SK-N-SH treated with all-trans-retinoic acid at 6 μM for 48 hours (cell line): Measurements from ENCODE around the gene STAC3.
"Not testable (repeated sequence)": the region's sequence is repeated elsewhere in the genome, so short reads cannot be mapped to it uniquely, and the experiment has no call there.

Experiments used
- ATAC-seq: fragments of 200-7000 bp; cut with Tn5 transposase; 3 replicates; pipeline ENCODE4 v1.9.1; 2020; ENCODE audit warnings: mild to moderate bottlenecking, moderate library complexity
- ARNTL ChIP-seq: fragments of 450-650 bp; formaldehyde crosslinking; IDR thresholded peaks from 2 replicates; pipeline ENCODE4 v1.5.0; 2020; ENCODE audit warnings: low read depth, mild to moderate bottlenecking, moderate library complexity, borderline replicate concordance
- BACH2 ChIP-seq: fragments of 250-450 bp; sonication (Bioruptor Pico); IDR thresholded peaks from 2 replicates; pipeline ENCODE4 v1.9.0; 2021; ENCODE audit warnings: mild to moderate bottlenecking, borderline replicate concordance
- CSDC2 ChIP-seq: fragments of 250-450 bp; sonication (Bioruptor Pico); IDR thresholded peaks from 2 replicates; pipeline ENCODE4 v1.5.0; 2020; ENCODE audit warnings: mild to moderate bottlenecking, moderate library complexity
- ESRRG ChIP-seq: fragments of 250-450 bp; sonication (Bioruptor Pico); IDR thresholded peaks from 2 replicates; pipeline ENCODE4 v1.6.1; 2021; ENCODE audit warnings: mild to moderate bottlenecking
- GLIS3 ChIP-seq: fragments of 250-450 bp; sonication (Bioruptor Pico); IDR thresholded peaks from 2 replicates; pipeline ENCODE4 v1.5.0; 2020; ENCODE audit warnings: mild to moderate bottlenecking, moderate library complexity
- ISL1 ChIP-seq: fragments of 250-450 bp; sonication (Bioruptor Pico); IDR thresholded peaks from 2 replicates; pipeline ENCODE4 v2.1.2; 2022; ENCODE audit warnings: mild to moderate bottlenecking, moderate library complexity
- OSR1 ChIP-seq: fragments of 250-450 bp; sonication (Bioruptor Pico); IDR thresholded peaks from 2 replicates; pipeline ENCODE4 v1.8.0; 2022; ENCODE audit warnings: moderate library complexity, mild to moderate bottlenecking, inconsistent platforms
- PPARA ChIP-seq: fragments of 250-450 bp; sonication (Bioruptor Pico); IDR thresholded peaks from 2 replicates; pipeline ENCODE4 v1.5.0; 2020; ENCODE audit warnings: mild to moderate bottlenecking, borderline replicate concordance
- RARB ChIP-seq: fragments of 250-450 bp; sonication (Bioruptor Pico); IDR thresholded peaks from 2 replicates; pipeline ENCODE4 v1.8.0; 2021; ENCODE audit warnings: mild to moderate bottlenecking, moderate library complexity
- SNAI2 ChIP-seq: fragments of 250-450 bp; sonication (Bioruptor Pico); IDR thresholded peaks from 2 replicates; pipeline ENCODE4 v1.5.0; 2020; ENCODE audit warnings: mild to moderate bottlenecking, moderate library complexity
- TOX ChIP-seq: fragments of 250-450 bp; sonication (Bioruptor Pico); IDR thresholded peaks from 2 replicates; pipeline ENCODE4 v1.8.0; 2021; ENCODE audit warnings: mild to moderate bottlenecking, moderate library complexity, borderline replicate concordance
- ZFP3 ChIP-seq: fragments of 250-450 bp; sonication (Bioruptor Pico); IDR thresholded peaks from 2 replicates; pipeline ENCODE4 v1.5.0; 2020; ENCODE audit warnings: mild to moderate bottlenecking, moderate library complexity
- ZFP30 ChIP-seq: fragments of 450-650 bp; formaldehyde crosslinking; IDR thresholded peaks from 2 replicates; pipeline ENCODE4 v1.5.0; 2022; ENCODE audit warnings: mild to moderate bottlenecking, moderate library complexity
- ZNF565 ChIP-seq: fragments of 450-650 bp; formaldehyde crosslinking; conservative IDR thresholded peaks from 2 replicates; pipeline ENCODE4 v1.5.0; 2020; ENCODE audit warnings: low read depth, mild to moderate bottlenecking, moderate library complexity
- ZNF70 ChIP-seq: fragments of 450-650 bp; formaldehyde crosslinking; IDR thresholded peaks from 2 replicates; pipeline ENCODE4 v1.5.0; 2020; ENCODE audit warnings: mild to moderate bottlenecking, moderate library complexity
- ZNF8 ChIP-seq: fragments of 450-650 bp; formaldehyde crosslinking; IDR thresholded peaks from 2 replicates; pipeline ENCODE4 v1.5.0; 2020; ENCODE audit warnings: mild to moderate bottlenecking, moderate library complexity
- TF ChIP-seq, protein P1 (sequence below): fragments of 250-450 bp; sonication (Bioruptor Pico); IDR thresholded peaks from 2 replicates; pipeline ENCODE4 v1.5.0; 2020; ENCODE audit warnings: mild to moderate bottlenecking, moderate library complexity
- TF ChIP-seq, protein P2 (sequence below): fragments of 250-450 bp; sonication (Bioruptor Pico); IDR thresholded peaks from 2 replicates; pipeline ENCODE4 v1.5.1; 2020; ENCODE audit warnings: low read depth, mild to moderate bottlenecking, moderate library complexity
- TF ChIP-seq, protein P3 (sequence below): fragments of 250-450 bp; sonication (Bioruptor Pico); IDR thresholded peaks from 2 replicates; pipeline ENCODE4 v1.8.0; 2020; ENCODE audit warnings: mild to moderate bottlenecking, moderate library complexity, borderline replicate concordance

The STAC3 gene

DNA sequence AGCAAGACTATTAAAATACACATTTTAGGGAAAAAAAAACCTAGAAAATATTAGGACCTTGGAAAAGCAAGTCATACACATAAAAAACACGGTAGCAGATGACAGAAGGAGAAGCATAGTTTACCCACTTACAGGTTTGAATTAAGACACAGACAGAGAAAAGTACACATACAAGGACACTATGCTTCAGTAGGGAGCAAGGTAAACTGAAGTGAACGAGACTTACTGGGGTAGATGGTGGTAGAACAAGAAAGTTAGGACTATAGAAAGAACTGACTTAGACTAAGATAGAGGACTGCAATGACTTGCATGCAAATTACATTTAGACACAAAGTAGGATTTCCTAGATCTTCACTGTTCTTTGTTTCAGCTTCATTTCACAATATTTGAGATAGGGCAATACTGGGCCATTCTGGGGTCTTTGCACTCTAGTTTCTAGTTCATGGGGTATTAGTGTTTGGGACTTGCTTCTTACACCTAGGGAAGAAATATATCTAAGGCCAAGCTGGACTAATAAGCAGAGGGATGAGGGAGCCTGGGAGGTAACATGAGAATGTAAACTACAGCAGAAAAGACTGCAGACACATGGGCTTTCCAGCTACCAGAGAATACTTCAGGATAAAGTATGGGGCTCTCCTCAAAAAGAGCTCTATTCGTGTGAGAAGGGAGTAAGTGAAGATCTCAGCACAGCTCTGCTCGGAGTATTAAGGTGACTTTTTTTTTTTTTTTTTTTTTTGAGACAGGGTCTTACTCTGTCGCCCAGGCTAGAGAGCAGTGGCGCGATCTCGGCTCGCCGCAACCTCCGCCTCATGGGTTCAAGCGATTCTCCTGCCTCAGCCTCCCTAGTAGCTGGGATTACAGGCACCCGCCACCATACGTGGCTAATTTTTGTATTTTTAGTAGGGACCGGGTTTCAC is 27.7 kb upstream of the STAC3 start:
- no peak for ATAC-seq
- TF ChIP-seq, protein P1, sequence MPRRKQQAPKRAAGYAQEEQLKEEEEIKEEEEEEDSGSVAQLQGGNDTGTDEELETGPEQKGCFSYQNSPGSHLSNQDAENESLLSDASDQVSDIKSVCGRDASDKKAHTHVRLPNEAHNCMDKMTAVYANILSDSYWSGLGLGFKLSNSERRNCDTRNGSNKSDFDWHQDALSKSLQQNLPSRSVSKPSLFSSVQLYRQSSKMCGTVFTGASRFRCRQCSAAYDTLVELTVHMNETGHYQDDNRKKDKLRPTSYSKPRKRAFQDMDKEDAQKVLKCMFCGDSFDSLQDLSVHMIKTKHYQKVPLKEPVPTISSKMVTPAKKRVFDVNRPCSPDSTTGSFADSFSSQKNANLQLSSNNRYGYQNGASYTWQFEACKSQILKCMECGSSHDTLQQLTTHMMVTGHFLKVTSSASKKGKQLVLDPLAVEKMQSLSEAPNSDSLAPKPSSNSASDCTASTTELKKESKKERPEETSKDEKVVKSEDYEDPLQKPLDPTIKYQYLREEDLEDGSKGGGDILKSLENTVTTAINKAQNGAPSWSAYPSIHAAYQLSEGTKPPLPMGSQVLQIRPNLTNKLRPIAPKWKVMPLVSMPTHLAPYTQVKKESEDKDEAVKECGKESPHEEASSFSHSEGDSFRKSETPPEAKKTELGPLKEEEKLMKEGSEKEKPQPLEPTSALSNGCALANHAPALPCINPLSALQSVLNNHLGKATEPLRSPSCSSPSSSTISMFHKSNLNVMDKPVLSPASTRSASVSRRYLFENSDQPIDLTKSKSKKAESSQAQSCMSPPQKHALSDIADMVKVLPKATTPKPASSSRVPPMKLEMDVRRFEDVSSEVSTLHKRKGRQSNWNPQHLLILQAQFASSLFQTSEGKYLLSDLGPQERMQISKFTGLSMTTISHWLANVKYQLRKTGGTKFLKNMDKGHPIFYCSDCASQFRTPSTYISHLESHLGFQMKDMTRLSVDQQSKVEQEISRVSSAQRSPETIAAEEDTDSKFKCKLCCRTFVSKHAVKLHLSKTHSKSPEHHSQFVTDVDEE (CRISPR knock-in tag) = no peak
- no peak for TF ChIP-seq ESRRG (CRISPR knock-in tag)

DNA sequence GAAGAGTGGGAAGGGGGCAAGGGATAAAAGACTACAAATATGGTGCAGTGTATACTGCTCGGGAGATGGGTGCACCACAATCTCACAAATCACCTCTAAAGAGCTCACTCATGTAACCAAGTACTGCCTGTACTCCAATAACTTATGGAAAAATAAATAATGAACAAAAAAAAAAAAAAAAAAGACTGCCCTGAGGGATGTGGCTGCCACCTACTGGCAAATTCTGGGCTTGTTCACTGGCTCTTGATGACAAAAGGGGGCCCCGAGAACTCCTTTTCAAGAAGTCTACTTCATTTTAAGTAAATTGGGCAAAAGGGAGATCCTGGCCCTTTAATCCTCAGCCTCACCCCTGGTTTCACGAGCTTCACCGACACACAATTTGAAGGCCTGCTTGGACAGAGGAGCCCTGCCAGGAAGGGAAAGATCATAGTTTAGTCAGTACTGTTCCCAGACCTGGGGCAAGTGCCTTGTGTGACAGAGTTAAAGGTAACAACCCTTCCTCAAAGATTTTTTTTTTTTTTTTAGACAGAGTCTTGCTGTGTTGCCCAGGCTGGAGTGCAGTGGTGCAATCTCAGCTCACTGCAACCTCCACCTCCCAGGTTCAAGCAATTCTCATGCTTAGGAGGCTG is 26.1 kb upstream of the STAC3 start:
- no peak for ATAC-seq
- TF ChIP-seq TOX (CRISPR knock-in tag) (no peak), BACH2 (no peak), RARB (CRISPR knock-in tag) (no peak), ZFP3 (CRISPR knock-in tag) (no peak), CSDC2 (CRISPR knock-in tag) (no peak), ZNF565 (no peak), PPARA (CRISPR knock-in tag) (no peak), GLIS3 (no peak), ESRRG (CRISPR knock-in tag) (no peak), ARNTL (no peak), SNAI2 (no peak), ZFP30 (CRISPR knock-in tag) (no peak), ISL1 (CRISPR knock-in tag) (no peak), OSR1 (CRISPR knock-in tag) (no peak), ZNF70 (CRISPR knock-in tag) (no peak)
- TF ChIP-seq, protein P2, sequence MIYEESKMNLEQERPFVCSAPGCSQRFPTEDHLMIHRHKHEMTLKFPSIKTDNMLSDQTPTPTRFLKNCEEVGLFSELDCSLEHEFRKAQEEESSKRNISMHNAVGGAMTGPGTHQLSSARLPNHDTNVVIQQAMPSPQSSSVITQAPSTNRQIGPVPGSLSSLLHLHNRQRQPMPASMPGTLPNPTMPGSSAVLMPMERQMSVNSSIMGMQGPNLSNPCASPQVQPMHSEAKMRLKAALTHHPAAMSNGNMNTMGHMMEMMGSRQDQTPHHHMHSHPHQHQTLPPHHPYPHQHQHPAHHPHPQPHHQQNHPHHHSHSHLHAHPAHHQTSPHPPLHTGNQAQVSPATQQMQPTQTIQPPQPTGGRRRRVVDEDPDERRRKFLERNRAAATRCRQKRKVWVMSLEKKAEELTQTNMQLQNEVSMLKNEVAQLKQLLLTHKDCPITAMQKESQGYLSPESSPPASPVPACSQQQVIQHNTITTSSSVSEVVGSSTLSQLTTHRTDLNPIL (CRISPR knock-in tag) = no peak
- TF ChIP-seq, protein P3, sequence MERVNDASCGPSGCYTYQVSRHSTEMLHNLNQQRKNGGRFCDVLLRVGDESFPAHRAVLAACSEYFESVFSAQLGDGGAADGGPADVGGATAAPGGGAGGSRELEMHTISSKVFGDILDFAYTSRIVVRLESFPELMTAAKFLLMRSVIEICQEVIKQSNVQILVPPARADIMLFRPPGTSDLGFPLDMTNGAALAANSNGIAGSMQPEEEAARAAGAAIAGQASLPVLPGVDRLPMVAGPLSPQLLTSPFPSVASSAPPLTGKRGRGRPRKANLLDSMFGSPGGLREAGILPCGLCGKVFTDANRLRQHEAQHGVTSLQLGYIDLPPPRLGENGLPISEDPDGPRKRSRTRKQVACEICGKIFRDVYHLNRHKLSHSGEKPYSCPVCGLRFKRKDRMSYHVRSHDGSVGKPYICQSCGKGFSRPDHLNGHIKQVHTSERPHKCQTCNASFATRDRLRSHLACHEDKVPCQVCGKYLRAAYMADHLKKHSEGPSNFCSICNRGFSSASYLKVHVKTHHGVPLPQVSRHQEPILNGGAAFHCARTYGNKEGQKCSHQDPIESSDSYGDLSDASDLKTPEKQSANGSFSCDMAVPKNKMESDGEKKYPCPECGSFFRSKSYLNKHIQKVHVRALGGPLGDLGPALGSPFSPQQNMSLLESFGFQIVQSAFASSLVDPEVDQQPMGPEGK = no peak
- TF ChIP-seq, protein P1 (CRISPR knock-in tag) = no peak

DNA sequence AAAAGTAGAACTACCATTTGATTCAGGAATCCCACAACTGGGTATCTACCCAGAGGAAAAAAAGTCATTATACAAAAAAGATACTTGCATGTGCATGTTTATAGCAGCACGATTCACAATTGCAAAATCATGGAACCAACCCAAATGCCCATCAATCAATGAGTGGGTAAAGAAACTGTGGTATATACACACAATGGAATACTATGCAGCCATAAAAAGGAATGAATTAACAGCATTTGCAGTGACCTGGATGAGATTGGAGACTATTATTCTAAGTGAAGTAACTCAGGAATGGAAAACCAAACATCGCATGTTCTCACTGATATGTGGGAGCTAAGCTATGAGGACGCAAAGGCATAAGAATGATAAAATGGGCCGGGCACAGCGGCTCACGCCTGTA is 25.2 kb upstream of the STAC3 start:
- ATAC-seq = not testable (repeated sequence)
- TF ChIP-seq ZNF8 = peak; percentile 89
- TF ChIP-seq, all 23 proteins: peak for 1; not testable (repeated sequence) for 22

DNA sequence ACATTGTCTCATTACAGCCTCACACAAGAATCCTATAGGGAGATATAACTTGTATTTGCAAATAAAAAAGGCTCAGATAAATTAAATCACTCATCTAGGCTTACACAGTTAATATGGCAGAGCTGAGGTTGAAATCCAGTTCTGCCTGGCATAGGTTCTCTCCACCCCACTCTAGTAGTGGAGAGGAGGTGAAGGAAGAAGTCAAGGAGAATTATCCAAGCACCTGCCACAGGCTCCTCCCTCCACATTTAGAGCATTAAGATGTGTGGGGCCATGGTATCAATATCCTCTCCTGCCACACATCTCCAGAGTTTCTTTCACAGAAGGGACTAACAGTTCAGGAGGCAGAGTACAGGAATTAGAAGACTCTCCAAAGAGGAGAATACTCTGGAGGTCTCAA is 22.5 kb upstream of the STAC3 start:
- TF ChIP-seq, protein P3 = no peak
- TF ChIP-seq ESRRG (CRISPR knock-in tag) = no peak

More for the DNA sequence above, 22.5 kb upstream of the STAC3 start:
- no peak for ATAC-seq
